ENCODE data around the gene ATAD3B. TPM values are rescaled to one million over a fixed set of nuclear protein-coding genes. Genes with fewer than 3 reads are reported as not detected.

The ATAD3B gene
- polyA plus RNA-seq, 3 donors: 2.3 to 23.3 (median 2.3) TPM

DNA sequence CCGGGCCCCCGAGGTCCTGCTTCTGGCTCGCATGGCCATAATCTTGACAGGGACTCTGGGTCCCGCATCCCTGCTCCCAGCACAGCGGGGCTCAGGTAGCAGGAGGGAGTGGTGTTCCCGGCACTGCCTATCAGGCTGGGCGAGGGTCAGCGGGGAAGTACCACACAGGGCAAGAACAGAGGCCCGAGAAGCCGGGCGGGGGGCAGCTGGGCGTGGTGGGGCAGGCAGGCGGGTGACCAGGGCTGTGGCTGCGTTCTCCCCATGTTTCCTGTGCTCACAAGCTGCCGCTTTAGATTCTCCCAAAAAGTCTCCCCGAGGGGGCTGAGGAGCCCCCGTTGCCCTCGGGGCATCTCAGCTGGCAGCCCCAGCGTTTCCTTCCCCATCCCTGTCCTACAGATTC is 18.3 kb downstream of the ATAD3B start:
- Mint-ChIP-seq H3K27me3 (ENCODE audit: low read depth in 3 of 3) (peaks cover 0 to 4% (median 0%) of the 10 kb centered on the region in 3 donors), H3K4me3 (no peak overlapping the region), H3K9me3 (peaks cover 25 to 36% (median 28%) of the 10 kb centered on the region in 7 donors), H3K27ac (peak overlapping the region in 1 of 7 donors; percentile 62), H3K36me3 (peaks cover 49 to 85% of the 10 kb centered on the region in 2 donors), H3K4me1 (no peaks in the 10 kb centered on the region)
- H3K27ac ChIP-seq (ENCODE audit: low read depth in 1 of 2, low read length in 2 of 2): no peak overlapping the region
- intact Hi-C loops (cut with micrococcal nuclease): no loop called here
- TF ChIP-seq, protein P1, sequence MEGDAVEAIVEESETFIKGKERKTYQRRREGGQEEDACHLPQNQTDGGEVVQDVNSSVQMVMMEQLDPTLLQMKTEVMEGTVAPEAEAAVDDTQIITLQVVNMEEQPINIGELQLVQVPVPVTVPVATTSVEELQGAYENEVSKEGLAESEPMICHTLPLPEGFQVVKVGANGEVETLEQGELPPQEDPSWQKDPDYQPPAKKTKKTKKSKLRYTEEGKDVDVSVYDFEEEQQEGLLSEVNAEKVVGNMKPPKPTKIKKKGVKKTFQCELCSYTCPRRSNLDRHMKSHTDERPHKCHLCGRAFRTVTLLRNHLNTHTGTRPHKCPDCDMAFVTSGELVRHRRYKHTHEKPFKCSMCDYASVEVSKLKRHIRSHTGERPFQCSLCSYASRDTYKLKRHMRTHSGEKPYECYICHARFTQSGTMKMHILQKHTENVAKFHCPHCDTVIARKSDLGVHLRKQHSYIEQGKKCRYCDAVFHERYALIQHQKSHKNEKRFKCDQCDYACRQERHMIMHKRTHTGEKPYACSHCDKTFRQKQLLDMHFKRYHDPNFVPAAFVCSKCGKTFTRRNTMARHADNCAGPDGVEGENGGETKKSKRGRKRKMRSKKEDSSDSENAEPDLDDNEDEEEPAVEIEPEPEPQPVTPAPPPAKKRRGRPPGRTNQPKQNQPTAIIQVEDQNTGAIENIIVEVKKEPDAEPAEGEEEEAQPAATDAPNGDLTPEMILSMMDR (IDR thresholded peaks at IDR 0.05): no peak
- no peaks in the 10 kb centered on the region for H4K20me1 ChIP-seq (ENCODE audit: insufficient read depth, low read length)
- H3K4me3 ChIP-seq (replicated peaks in 1 of 3; ENCODE audit: low read depth in 2 of 3, low read length in 3 of 3): no peak overlapping the region
- peaks cover 39 to 63% of the 10 kb centered on the region in 2 donors for H3K36me3 ChIP-seq (replicated peaks in 1 of 2; ENCODE audit: control insufficient read depth in 1 of 2, insufficient read depth in 2 of 2, low read length in 2 of 2)
- no peaks in the 10 kb centered on the region for H3K27me3 ChIP-seq (ENCODE audit: control insufficient read depth in 2 of 2, insufficient read depth in 2 of 2, low read length in 2 of 2)
- H3K4me2 ChIP-seq (replicated peaks; ENCODE audit: extremely low read depth, low read length, poor library complexity, severe bottlenecking): no peak overlapping the region
- H3K4me1 ChIP-seq (ENCODE audit: control insufficient read depth in 1 of 2, insufficient read depth in 2 of 2, low read length in 2 of 2): no peaks in the 10 kb centered on the region
- 95% methylated on average over 19 of the region's 19 CpGs for WGBS (ENCODE audit: insufficient coverage)
- no peak overlapping the region for H2AFZ ChIP-seq (ENCODE audit: insufficient read depth, low read depth, low read length, poor library complexity, severe bottlenecking)
- no peak for DNase-seq
- H3K9me3 ChIP-seq (replicated peaks in 1 of 2; ENCODE audit: control insufficient read depth in 1 of 2, insufficient read depth in 1 of 2, low read length in 2 of 2): peaks cover 14 to 36% of the 10 kb centered on the region in 2 donors
- no peaks in the 10 kb centered on the region for H3K79me2 ChIP-seq (ENCODE audit: insufficient read depth, low read length)
- H3K9ac ChIP-seq (ENCODE audit: insufficient read depth, low read length, poor library complexity, severe bottlenecking): no peak overlapping the region

DNA sequence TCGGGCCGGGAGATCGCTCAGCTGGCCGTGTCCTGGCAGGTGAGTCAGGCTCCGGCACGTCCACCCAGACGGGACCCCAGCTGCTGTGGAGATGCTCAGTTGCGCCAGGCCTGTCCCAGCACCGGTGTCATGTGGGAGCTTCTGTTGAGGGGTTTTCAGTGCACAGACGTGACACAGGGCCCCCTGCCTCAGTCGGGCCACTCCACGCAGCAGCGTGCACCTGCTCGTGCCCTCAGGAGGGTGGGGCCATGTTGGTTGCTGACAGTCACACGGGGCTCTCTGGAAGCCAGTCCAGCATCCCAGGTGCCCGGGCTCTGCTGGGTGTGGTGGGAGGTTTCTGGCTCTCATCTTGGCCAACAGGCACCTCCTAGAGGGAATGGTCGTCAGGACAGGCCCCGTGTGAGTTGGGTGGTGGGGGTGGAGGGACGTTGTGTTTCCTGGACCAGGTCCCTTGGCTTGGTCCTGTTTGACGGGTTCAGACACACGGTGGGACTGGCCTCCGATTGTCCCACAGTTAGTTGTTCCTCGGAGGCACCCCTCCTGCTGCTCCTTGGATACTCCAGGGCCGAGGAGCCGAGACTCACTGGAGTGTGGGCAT is 19.2 kb downstream of the ATAD3B start:
- no peaks in the 10 kb centered on the region for H3K79me2 ChIP-seq (ENCODE audit: insufficient read depth, low read length)
- intact Hi-C loops (cut with micrococcal nuclease): no loop called here
- DNase-seq: no peak
- H3K36me3 ChIP-seq (replicated peaks in 1 of 2; ENCODE audit: control insufficient read depth in 1 of 2, insufficient read depth in 2 of 2, low read length in 2 of 2): peaks cover 43 to 72% of the 10 kb centered on the region in 2 donors
- no peak overlapping the region for H2AFZ ChIP-seq (ENCODE audit: insufficient read depth, low read depth, low read length, poor library complexity, severe bottlenecking)
- Mint-ChIP-seq H3K4me1 (no peaks in the 10 kb centered on the region), H3K27ac (peak overlapping the region in 1 of 7 donors; percentile 30), H3K36me3 (peaks cover 51 to 86% of the 10 kb centered on the region in 2 donors), H3K4me3 (no peak overlapping the region), H3K9me3 (peaks cover 25 to 36% (median 28%) of the 10 kb centered on the region in 7 donors), H3K27me3 (ENCODE audit: low read depth in 3 of 3) (peaks cover 0 to 4% (median 0%) of the 10 kb centered on the region in 3 donors)
- H3K9me3 ChIP-seq (replicated peaks in 1 of 2; ENCODE audit: control insufficient read depth in 1 of 2, insufficient read depth in 1 of 2, low read length in 2 of 2): peaks cover 14 to 36% of the 10 kb centered on the region in 2 donors
- no peak overlapping the region for H3K9ac ChIP-seq (ENCODE audit: insufficient read depth, low read length, poor library complexity, severe bottlenecking)
- no peak overlapping the region for H3K4me3 ChIP-seq (replicated peaks in 1 of 3; ENCODE audit: low read depth in 2 of 3, low read length in 3 of 3)
- TF ChIP-seq, protein P1 (IDR thresholded peaks at IDR 0.05): no peak
- H3K27me3 ChIP-seq (ENCODE audit: control insufficient read depth in 2 of 2, insufficient read depth in 2 of 2, low read length in 2 of 2): no peaks in the 10 kb centered on the region
- WGBS (ENCODE audit: insufficient coverage): 98% methylated on average over 15 of the region's 25 CpGs
- H3K27ac ChIP-seq (ENCODE audit: low read depth in 1 of 2, low read length in 2 of 2): no peak overlapping the region
- no peaks in the 10 kb centered on the region for H4K20me1 ChIP-seq (ENCODE audit: insufficient read depth, low read length)
- no peaks in the 10 kb centered on the region for H3K4me1 ChIP-seq (ENCODE audit: control insufficient read depth in 1 of 2, insufficient read depth in 2 of 2, low read length in 2 of 2)
- no peak overlapping the region for H3K4me2 ChIP-seq (replicated peaks; ENCODE audit: extremely low read depth, low read length, poor library complexity, severe bottlenecking)

Measured in CD14-positive monocyte (primary cell).